ENCODE results near the gene DENND1B.

- TF ChIP-seq CTCF (IDR thresholded peaks at IDR 0.05) (no peak), POLR2A (IDR thresholded peaks at IDR 0.05) (no peak)
Observed at GRCh38 chr1:197572169-197572568, 203.1 kb downstream of the DENND1B start.

Measured in testis (tissue), 2 donors.